GM19238 (cell line): ENCODE measurements around the gene GTF2H1.
"Not testable (repeated sequence)": the region's sequence is repeated elsewhere in the genome, so short reads cannot be mapped to it uniquely, and the experiment has no call there.

Experiments used
- DNase-seq: peaks from one replicate; pipeline ENCODE4 v3.0.0; 2011; ENCODE audit warnings: low spot score; ENCODE audit not compliant: insufficient read length

Gene GTF2H1

GRCh38 chr11:18317551-18317950 lies 4.8 kb upstream of the GTF2H1 start:
- no peak for DNase-seq

- no peak for DNase-seq
Measured at GRCh38 chr11:18319914-18320313, 2.5 kb upstream of the GTF2H1 start.

GRCh38 chr11:18320617-18321016 lies 1.8 kb upstream of the GTF2H1 start:
- DNase-seq = no peak

- no peak for DNase-seq
Measured at GRCh38 chr11:18321578-18321968, 794 bp upstream of the GTF2H1 start.

DNA sequence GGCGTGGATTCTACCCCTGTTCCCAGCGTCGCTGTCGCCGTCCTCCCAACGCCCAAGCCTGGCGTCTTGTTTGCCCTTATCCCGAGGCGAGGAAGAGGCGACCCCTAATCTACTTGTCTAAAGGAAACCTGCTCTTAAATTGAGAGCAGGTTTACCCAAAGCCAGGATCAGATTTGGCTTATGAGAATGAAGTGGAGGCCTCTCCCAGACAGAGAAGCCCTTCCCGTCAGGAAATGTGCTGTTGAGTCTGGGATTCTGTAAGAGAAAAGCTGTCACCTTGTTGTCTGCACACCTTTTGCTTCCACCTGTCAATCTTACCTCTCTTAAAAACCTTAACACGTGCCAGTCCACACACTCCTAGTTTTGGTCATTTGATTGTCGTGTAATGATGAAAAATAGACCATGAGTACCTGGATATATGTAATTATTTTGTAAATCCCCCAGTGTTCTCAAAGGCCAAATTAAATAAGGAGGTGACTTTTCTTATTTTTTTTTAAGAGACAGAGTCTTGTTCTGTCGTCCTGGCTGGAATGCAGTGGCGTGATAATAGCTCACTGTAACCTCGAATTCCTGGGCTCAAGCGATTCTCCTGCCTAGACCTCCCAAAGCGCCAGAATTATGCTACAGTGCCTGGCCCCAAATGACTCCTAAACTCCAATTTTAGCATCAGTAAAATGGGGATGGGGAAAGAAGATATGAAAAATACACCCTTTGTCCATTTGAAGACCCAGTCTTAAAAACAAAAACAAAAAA lies 627 bp downstream of the GTF2H1 start:
- no peak for DNase-seq

DNA sequence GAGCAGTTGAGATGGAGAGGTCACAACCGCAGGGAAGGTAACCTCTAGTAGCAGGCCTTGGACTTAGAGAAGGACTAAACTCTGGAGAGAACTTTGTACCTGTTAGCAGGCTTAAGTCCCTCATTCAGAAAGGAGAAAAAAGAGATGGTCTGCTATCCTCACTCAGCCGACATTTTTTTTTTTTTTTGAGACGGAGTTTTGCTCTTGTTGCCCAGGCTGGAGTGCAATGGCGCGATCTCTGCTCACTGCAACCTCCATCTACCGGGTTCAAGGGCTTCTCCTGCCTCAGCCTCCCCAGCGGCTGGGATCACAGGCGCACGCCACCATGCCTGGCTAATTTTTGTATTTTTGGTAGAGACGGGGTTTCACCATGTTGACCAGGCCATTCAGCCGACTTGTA lies 1.5 kb downstream of the GTF2H1 start:
- DNase-seq = not testable (repeated sequence)

DNA sequence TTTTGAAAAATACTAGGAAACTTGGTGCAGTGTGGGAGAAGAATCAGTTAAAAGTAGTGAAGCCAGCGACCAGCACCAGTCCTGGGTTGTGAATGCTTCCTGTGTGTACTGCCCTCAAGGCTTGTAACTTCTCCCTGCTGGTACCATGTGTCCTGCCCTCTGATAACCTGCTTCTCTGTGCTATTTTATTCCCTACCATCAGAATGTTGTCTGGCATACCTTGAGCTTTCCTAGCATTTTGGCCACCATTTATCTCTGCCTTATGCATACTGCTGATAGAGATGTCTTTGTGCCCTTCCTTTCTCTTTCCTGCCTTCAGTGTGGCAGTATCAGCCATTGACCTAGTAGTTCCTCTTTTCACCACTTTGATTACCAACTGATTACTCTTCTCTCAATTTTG lies 2.0 kb downstream of the GTF2H1 start:
- DNase-seq = no peak

- DNase-seq = no peak
Measured at GRCh38 chr11:18329196-18329870, 7.0 kb downstream of the GTF2H1 start.

DNA sequence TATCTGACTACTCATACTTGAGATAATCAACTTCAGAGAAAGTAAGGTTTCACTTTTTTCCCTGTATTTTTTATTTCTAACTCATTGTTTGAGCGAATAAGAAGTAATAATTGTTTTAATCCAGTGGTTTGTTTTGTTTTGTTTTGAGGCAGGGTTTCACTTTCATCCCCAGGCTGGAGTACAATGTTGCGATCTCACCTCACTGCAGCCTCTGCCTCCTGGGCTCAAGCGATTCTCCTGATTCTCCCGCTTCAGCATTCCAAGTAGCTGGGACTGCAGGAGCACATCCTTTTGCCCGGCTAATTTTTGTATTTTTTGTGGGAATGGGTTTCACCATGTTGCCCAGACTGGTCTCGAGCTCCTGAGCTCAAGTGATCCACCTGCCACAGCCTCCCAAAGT lies 8.6 kb downstream of the GTF2H1 start:
- no peak for DNase-seq

- no peak for DNase-seq
Measured at GRCh38 chr11:18332302-18332701, 9.9 kb downstream of the GTF2H1 start.

- no peak for DNase-seq
Measured at GRCh38 chr11:18332891-18333290, 10.5 kb downstream of the GTF2H1 start.

DNA sequence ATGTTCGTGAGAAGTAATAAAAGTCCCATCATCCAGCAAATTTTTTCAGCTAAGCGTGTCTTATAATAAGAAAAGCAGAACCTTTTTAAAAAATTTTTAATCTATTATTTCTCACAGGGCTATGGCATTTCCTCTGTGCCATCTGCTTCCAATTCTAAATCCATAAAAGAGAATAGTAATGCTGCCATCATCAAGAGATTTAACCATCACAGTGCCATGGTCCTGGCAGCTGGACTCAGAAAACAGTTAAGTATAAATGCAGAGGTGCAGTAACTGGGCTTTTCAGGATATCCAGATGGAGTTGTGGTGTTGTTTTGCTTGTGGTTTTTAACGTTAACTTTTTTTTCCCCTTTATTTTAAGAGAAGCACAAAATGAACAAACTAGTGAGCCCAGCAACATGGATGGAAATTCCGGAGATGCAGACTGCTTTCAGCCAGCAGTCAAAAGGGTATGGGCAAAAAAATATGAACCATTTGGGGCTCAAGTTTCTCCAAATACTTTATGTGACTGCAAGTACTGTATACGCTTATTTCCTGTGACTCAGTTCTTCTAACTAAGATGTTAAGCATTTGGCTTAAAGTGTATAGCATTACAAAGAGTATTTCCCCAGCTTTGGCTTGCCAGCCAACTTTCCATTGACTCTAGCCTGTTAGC lies 25.2 kb downstream of the GTF2H1 start:
- DNase-seq = no peak

DNA sequence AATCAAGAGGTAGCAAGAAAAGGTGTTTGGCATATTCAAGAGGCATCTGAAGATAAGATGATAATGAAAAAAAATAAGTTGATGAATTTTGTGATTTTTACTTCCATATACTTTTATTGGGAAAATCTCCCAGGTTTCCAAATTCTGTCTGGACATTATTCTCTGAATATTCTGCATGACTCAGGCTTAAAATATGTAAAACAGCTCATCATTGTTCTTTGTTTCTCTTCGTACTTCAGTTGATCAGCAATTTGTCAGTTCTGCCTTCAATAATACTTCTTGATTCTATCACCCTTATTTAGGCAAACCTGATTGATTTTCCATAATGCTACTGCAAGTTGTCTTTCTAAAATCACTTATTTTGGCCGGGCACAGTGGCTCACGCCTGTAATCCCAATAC lies 30.2 kb downstream of the GTF2H1 start:
- DNase-seq = no peak

DNA sequence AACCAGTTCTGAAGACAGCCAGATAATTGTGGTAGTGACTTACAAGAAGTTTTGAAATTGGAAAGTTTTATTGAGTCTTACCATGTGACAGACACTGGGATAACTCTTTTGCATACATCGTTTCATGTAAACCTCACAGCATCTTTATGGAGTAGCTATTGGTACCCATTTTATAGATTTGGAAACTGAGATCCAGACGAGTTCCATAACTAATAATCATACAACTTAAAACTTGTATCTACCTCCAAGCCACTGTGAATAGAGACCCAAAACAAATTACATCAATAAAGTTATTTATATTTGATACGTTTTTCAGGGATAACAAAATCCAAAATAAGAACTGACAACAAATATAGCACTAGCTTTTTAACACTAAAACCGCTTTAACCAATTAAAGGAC lies 36.3 kb downstream of the GTF2H1 start:
- DNase-seq = no peak

GRCh38 chr11:18361154-18361553 lies 38.8 kb downstream of the GTF2H1 start:
- DNase-seq = no peak

DNA sequence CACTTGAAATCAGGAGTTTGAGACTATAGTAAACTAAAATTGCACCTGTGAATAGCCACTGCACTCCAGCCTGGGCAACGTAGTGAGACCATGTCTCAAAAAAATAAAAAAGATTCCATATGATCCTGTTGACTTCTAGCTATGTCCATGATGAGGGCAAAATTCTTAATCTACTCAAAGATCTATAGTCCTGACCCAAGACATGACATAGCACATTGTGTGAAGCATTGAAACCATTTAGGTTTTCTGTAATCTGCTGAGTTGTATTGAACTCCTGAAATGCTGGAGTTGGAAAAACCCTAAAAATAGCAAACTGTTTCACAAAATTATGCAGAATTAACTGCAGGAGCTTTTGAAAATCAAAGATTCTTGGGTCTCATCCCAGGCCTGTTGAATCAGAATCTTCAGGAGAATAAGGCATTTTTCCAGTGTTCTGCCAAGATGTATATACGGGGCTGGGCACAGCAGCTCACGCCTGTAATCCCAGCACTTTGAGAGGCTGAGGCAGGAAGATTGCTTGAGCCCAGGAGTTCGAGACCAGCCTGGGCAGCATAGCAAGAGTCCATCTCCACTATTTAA lies 42.2 kb downstream of the GTF2H1 start:
- DNase-seq = no peak

DNA sequence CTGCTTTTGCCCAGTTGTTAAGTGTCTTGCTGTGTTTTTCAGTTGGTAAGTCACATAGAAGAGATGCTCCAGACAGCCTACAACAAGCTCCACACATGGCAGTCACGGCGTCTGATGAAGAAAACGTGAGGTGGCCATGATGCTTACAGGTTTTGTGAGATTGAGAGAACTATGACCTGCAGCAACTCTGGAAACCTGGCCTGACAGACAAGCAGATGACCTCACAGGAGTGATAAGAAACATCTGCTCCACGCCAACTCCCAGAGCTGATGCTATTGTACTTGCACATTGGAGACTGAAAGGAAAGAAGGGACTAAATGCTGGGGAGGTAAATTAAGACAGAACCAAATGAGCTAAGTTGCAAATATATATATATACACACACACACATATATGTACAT lies 43.4 kb downstream of the GTF2H1 start:
- DNase-seq = no peak

GRCh38 chr11:18366286-18366685 lies 43.9 kb downstream of the GTF2H1 start:
- DNase-seq = no peak

- no peak for DNase-seq
Measured at GRCh38 chr11:18367431-18367830, 45.1 kb downstream of the GTF2H1 start.

- DNase-seq = no peak
Measured at GRCh38 chr11:18368221-18368620, 45.9 kb downstream of the GTF2H1 start.

DNA sequence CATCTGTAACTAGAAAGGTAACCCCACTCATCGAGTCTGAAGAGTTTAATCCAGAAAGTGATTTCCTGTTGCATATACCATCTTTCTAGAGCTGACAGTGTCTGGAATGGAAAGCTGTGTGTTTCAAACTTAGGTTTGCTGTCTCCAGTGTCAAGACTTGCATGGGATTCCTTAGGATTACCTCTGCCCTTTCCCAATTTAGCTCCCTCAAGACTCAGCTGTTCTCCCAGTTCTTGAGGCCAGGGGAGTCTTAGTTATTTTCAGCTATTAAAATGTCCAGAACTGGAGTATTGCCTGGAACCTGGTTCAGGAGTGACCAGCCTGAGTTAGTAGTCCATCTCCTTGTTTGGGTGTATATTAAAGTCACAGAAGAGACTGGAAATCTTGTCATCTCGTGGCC lies 47.0 kb downstream of the GTF2H1 start:
- no peak for DNase-seq

GRCh38 chr11:18371279-18371678 lies 48.9 kb downstream of the GTF2H1 start:
- no peak for DNase-seq
